ENCODE data around the gene SSBP2. TPM values are rescaled to one million over a fixed set of nuclear protein-coding genes. Genes with fewer than 3 reads are reported as not detected.

The SSBP2 gene
- total RNA-seq, result 100 to 1,000 TPM in 1 of 4 donors, 10 to 100 TPM in 3; 54.1 to 136 (median 69.8) TPM

- H3K27me3 ChIP-seq, result no peaks in the 10 kb centered on the region
- H3K36me3 ChIP-seq, result no peaks in the 10 kb centered on the region
- no peaks in the 10 kb centered on the region for H3K9me3 ChIP-seq
- peak within 1 kb of the TSS; percentile 99 for H3K27ac ChIP-seq
- 2% methylated on average over 24 of the region's 73 CpGs for WGBS
- peak within 1 kb of the TSS; percentile 97 for H3K4me3 ChIP-seq
- peaks cover 60% of the 10 kb centered on the region for H3K4me1 ChIP-seq
- peak; percentile 99 to 100 for DNase-seq (ENCODE audit: low spot score in 2 of 2)
- peak; percentile 19 to 96 (median 30) for TF ChIP-seq POLR2AphosphoS5 (IDR thresholded peaks at IDR 0.05)
- TF ChIP-seq, protein P1, sequence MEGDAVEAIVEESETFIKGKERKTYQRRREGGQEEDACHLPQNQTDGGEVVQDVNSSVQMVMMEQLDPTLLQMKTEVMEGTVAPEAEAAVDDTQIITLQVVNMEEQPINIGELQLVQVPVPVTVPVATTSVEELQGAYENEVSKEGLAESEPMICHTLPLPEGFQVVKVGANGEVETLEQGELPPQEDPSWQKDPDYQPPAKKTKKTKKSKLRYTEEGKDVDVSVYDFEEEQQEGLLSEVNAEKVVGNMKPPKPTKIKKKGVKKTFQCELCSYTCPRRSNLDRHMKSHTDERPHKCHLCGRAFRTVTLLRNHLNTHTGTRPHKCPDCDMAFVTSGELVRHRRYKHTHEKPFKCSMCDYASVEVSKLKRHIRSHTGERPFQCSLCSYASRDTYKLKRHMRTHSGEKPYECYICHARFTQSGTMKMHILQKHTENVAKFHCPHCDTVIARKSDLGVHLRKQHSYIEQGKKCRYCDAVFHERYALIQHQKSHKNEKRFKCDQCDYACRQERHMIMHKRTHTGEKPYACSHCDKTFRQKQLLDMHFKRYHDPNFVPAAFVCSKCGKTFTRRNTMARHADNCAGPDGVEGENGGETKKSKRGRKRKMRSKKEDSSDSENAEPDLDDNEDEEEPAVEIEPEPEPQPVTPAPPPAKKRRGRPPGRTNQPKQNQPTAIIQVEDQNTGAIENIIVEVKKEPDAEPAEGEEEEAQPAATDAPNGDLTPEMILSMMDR (IDR thresholded peaks at IDR 0.05), result no peak
- peak in 1 of 2 donors; percentile 45 for TF ChIP-seq POLR2A (IDR thresholded peaks at IDR 0.05)
- TF ChIP-seq EP300 (IDR thresholded peaks at IDR 0.05), result peak; percentile 26
These were observed at the start of gene SSBP2 for GRCh38 chr5:81751009-81751835. Gene SSBP2 (minus strand): TSS chr5:81751097. CDS start chr5:81751042, 55 bp downstream.

- no peak overlapping the region for H3K27ac ChIP-seq
- H3K9me3 ChIP-seq, result no peaks in the 10 kb centered on the region
- H3K36me3 ChIP-seq, result no peaks in the 10 kb centered on the region
- WGBS, result 92% methylated on average over 1 of the region's 1 CpG
- H3K27me3 ChIP-seq, result no peaks in the 10 kb centered on the region
- no peak overlapping the region for H3K4me3 ChIP-seq
- TF ChIP-seq, protein P1 (IDR thresholded peaks at IDR 0.05), result no peak
- no peak for TF ChIP-seq EP300 (IDR thresholded peaks at IDR 0.05)
- no peak for TF ChIP-seq POLR2AphosphoS5 (IDR thresholded peaks at IDR 0.05)
- TF ChIP-seq POLR2A (IDR thresholded peaks at IDR 0.05), result no peak
- no peak for DNase-seq (ENCODE audit: low spot score in 2 of 2)
- H3K4me1 ChIP-seq, result peaks cover 1% of the 10 kb centered on the region
These were observed 44.8 kb upstream of the SSBP2 start for GRCh38 chr5:81795666-81796065.

GRCh38 chr5:81794226-81794625 lies 43.3 kb upstream of the SSBP2 start:
- no peak for TF ChIP-seq POLR2AphosphoS5 (IDR thresholded peaks at IDR 0.05)
- TF ChIP-seq, protein P1 (IDR thresholded peaks at IDR 0.05), result no peak
- no peak for TF ChIP-seq EP300 (IDR thresholded peaks at IDR 0.05)
- no peak for TF ChIP-seq POLR2A (IDR thresholded peaks at IDR 0.05)
- no peaks in the 10 kb centered on the region for H3K9me3 ChIP-seq
- WGBS, result 82% methylated on average over 4 of the region's 4 CpGs
- no peak overlapping the region for H3K4me3 ChIP-seq
- H3K4me1 ChIP-seq, result no peaks in the 10 kb centered on the region
- H3K36me3 ChIP-seq, result no peaks in the 10 kb centered on the region
- DNase-seq (ENCODE audit: low spot score in 2 of 2), result no peak
- H3K27me3 ChIP-seq, result no peaks in the 10 kb centered on the region
- no peak overlapping the region for H3K27ac ChIP-seq

DNA sequence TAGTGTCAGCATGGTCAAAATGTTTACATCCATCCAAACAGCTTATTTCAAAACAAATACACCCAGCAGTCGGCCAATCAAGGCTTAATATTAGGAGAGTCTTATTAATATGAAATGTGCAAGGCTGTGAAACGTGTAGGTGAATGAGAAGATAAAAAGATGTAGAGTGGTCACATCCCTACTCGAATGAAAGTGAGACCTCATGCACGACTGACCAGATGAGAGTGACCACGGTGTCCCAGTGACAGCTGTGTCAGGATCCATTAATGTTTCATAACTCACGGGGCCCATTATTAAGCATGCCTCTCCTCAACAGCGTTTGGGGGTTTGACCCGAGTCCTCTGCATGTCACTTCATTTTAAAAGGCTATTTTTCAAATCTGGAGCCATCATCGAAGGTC lies 39.4 kb upstream of the SSBP2 start:
- peaks cover 29% of the 10 kb centered on the region for H3K4me1 ChIP-seq
- WGBS, result 93% methylated on average over 9 of the region's 9 CpGs
- TF ChIP-seq POLR2A (IDR thresholded peaks at IDR 0.05) (no peak), POLR2AphosphoS5 (IDR thresholded peaks at IDR 0.05) (no peak), EP300 (IDR thresholded peaks at IDR 0.05) (no peak)
- TF ChIP-seq, protein P1 (IDR thresholded peaks at IDR 0.05), result no peak
- H3K27ac ChIP-seq, result no peak overlapping the region
- DNase-seq (ENCODE audit: low spot score in 2 of 2), result no peak
- H3K9me3 ChIP-seq, result no peaks in the 10 kb centered on the region
- no peaks in the 10 kb centered on the region for H3K27me3 ChIP-seq
- H3K36me3 ChIP-seq, result no peaks in the 10 kb centered on the region
- H3K4me3 ChIP-seq, result no peak overlapping the region

- no peak for TF ChIP-seq POLR2A (IDR thresholded peaks at IDR 0.05)
- no peak for TF ChIP-seq EP300 (IDR thresholded peaks at IDR 0.05)
- TF ChIP-seq POLR2AphosphoS5 (IDR thresholded peaks at IDR 0.05), result no peak
- TF ChIP-seq, protein P1 (IDR thresholded peaks at IDR 0.05), result no peak
- DNase-seq (ENCODE audit: low spot score in 2 of 2), result no peak
- H3K9me3 ChIP-seq, result no peaks in the 10 kb centered on the region
- H3K36me3 ChIP-seq, result no peaks in the 10 kb centered on the region
- peak overlapping the region; percentile 24 for H3K27ac ChIP-seq
- H3K4me1 ChIP-seq, result peaks cover 29% of the 10 kb centered on the region
- no peak overlapping the region for H3K4me3 ChIP-seq
- H3K27me3 ChIP-seq, result no peaks in the 10 kb centered on the region
- WGBS, result 81% methylated on average over 5 of the region's 5 CpGs
These were observed 38.1 kb upstream of the SSBP2 start for GRCh38 chr5:81789033-81789432.

Measured in suprapubic skin (tissue), 4 donors.